HG02798 (cell line): ENCODE measurements around the gene GPR75.

Experiments
- ATAC-seq: cut with Tn5 transposase; IDR thresholded peaks from one replicate; pipeline ENCODE4 v1.9.1; 2021; ENCODE audit warnings: mild to moderate bottlenecking; ENCODE audit not compliant: unreplicated experiment, poor library complexity

Gene GPR75

DNA sequence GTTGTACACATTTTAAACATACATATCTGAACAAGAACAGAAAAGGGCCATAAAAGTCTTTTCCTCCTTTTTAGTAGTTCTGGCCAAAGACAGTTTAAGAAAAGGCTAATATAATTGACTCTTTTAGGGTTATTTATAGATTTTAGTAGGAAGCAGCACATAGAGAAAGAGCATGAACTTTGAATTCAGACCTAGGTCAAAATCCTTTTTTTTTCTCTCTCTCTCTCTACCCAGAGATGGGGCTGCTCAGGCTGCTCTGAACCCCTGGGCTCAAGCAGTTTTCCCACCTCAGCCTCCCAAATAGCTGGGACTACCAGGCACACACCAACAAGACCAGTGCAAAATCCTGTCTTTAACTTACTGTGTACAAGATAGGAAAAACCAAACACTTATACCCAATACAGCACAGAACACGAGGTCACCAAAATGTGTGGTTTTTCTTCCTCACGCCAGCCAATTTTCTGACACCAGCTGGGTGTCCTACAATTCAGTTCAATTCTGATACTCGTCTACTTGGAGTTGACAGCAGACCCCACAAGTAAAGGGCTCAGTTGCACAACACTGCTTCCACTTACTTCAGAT, 40.8 kb downstream of the GPR75 start:
- no peak for ATAC-seq

GRCh38 chr2:53813151-53813550, 46.6 kb downstream of the GPR75 start:
- no peak for ATAC-seq

DNA sequence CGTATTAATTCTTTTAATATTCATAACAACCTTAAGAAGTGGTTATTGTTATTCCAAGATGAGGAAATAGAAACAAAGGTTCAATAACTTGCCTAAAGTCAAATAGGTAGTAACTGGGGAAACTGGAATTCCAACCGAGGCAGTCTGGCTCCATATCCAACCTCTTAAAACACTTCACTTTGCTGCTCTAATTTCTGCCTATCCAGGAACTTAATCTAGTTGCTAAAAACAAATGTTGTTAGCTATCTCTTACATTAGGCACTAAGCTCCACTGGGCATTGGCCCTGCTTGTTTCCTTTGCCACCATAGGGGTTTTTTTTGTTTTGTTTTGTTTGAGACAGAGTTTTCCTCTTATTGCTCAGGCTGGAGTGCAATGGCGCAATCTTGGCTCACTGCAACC, 48.2 kb downstream of the GPR75 start:
- ATAC-seq = no peak
